Thyroid gland (tissue), 4 donors: ENCODE results near the gene NUDT1. TPM values are rescaled to one million over a fixed set of nuclear protein-coding genes. Genes with fewer than 3 reads are reported as not detected.

Source experiments
- DNase-seq, 2 donors: peaks; one replicate each; pipeline ENCODE4 v3.0.0-alpha.2; 2019
- H3K27ac ChIP-seq, 3 donors: fragments of 200-600 bp; sonication (generic); 1 replicate in 2 of 3; 2 replicates in 1 of 3; pipeline ENCODE4 v1.5.1; 2016 to 2019; ENCODE audit warnings: mild to moderate bottlenecking in 1 of 3, moderate library complexity in 1 of 3
- H3K27me3 ChIP-seq: fragments of 200-600 bp; sonication (generic); one replicate; pipeline ENCODE4 v1.5.1; 2019
- H3K36me3 ChIP-seq, 2 donors: fragments of 200-600 bp; sonication (generic); one replicate each; pipeline ENCODE4 v1.5.1; 2016 to 2019
- H3K4me1 ChIP-seq, 2 donors: fragments of 200-600 bp; sonication (generic); one replicate each; pipeline ENCODE4 v1.5.1; 2017 to 2019
- H3K4me3 ChIP-seq, 3 donors: fragments of 200-600 bp; sonication (generic); replicated peaks in 1 of 3; 1 replicate in 2 of 3; 2 replicates in 1 of 3; pipeline ENCODE4 v1.5.1; 2016; ENCODE audit warnings: mild to moderate bottlenecking in 1 of 3
- H3K9me3 ChIP-seq: fragments of 200-600 bp; sonication (generic); one replicate; pipeline ENCODE4 v1.5.1; 2017
- POLR2A ChIP-seq, 2 donors: fragments of 450-650 bp; IDR thresholded peaks; one replicate each; pipeline ENCODE4 v1.6.1; 2017; ENCODE audit warnings: antibody characterized with exemption in 2 of 2, mild to moderate bottlenecking in 2 of 2, moderate library complexity in 1 of 2
- WGBS, 2 donors: methylation state at CpG; one replicate each; pipeline ENCODE4 v1.1.5; 2017; 5-methylcytosine and 5-hydroxymethylcytosine counted together
- intact Hi-C: fragments of 100-400 bp; cut with DNase I; formaldehyde crosslinking; loops from one replicate; pipeline ENCODE4 v1.15.1; 2023
- total RNA-seq, 4 donors: library from RNA; depleted of rRNA; stranded (reverse); fragments of >200 nt; gene quantifications; one replicate each; pipeline ENCODE4 v1.2.3, GENCODE V29; 2016
- TF ChIP-seq, protein P1 (sequence below), 6 experiments: fragments of 200-600 bp in 3 of 6; fragments of 450-650 bp in 3 of 6; sonication (generic) in 3 of 6; IDR thresholded peaks; one replicate each; pipeline ENCODE4 v1.5.1; 2016 to 2019; ENCODE audit warnings: antibody characterized with exemption in 6 of 6, mild to moderate bottlenecking in 2 of 6, inconsistent platforms in 1 of 6, moderate library complexity in 1 of 6

Gene NUDT1
- total RNA-seq, 4 donors from 2014 or later: 7.0 to 11.9 (median 9.8) TPM

DNA sequence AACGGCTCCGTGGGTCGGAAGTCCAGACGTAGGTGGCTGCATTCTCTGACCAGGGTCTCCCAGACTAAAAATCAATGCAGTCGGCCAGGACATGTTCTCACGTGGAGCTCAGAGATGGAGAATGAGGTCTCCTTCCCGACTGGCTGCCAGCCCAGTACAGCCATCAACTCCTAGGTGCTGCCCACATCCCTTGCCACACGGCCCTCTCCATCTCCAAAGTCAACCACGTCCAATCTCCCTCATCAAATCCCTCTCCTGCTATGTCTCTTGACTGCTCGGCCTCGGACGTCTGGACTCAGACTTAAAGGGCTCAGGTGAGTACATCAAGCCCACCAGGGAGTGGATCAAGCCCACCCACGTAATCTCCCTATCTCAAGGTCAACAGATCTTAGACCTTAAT, 16.2 kb upstream of the NUDT1 start:
- TF ChIP-seq, protein P1, sequence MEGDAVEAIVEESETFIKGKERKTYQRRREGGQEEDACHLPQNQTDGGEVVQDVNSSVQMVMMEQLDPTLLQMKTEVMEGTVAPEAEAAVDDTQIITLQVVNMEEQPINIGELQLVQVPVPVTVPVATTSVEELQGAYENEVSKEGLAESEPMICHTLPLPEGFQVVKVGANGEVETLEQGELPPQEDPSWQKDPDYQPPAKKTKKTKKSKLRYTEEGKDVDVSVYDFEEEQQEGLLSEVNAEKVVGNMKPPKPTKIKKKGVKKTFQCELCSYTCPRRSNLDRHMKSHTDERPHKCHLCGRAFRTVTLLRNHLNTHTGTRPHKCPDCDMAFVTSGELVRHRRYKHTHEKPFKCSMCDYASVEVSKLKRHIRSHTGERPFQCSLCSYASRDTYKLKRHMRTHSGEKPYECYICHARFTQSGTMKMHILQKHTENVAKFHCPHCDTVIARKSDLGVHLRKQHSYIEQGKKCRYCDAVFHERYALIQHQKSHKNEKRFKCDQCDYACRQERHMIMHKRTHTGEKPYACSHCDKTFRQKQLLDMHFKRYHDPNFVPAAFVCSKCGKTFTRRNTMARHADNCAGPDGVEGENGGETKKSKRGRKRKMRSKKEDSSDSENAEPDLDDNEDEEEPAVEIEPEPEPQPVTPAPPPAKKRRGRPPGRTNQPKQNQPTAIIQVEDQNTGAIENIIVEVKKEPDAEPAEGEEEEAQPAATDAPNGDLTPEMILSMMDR (IDR thresholded peaks at IDR 0.05): no peak
- TF ChIP-seq POLR2A (IDR thresholded peaks at IDR 0.05): no peak
- DNase-seq: no peak
- no peak overlapping the region for H3K4me3 ChIP-seq
- H3K4me1 ChIP-seq: peaks cover 24 to 35% of the 10 kb centered on the region in 2 donors
- H3K9me3 ChIP-seq: no peaks in the 10 kb centered on the region
- H3K27ac ChIP-seq: peak overlapping the region; percentile 90 to 98 (median 95)
- H3K27me3 ChIP-seq: no peaks in the 10 kb centered on the region
- intact Hi-C loops: no loop called here
- peaks cover 5 to 8% of the 10 kb centered on the region in 2 donors for H3K36me3 ChIP-seq
- 94 to 97% methylated on average over 13 of the region's 13 CpGs for WGBS, 2 donors

DNA sequence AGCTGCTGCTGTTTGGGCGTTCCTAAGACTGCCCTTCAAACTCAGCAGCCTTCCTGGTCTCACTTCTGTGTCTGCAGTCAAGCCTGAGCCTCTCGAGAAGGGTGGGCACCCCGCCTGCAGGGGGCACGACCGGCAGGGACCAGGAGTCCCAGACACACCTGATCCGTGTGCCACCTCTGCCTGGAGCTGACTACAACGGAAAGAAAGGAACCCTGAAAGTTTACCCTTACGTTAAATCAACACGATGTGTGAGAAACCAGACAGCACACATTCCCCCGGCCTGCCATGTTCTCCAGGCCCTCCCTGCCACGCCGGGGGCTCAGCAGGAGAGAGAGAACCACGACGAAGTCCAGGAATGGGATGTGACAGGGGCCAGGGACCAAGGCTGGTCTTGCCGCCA, 14.3 kb upstream of the NUDT1 start:
- WGBS, 2 donors: 88 to 90% methylated on average over 12 to 15 of the region's 15 CpGs
- intact Hi-C loops: no loop called here
- H3K4me1 ChIP-seq: peaks cover 35 to 46% of the 10 kb centered on the region in 2 donors
- TF ChIP-seq, protein P1 (IDR thresholded peaks at IDR 0.05): no peak
- no peak for TF ChIP-seq POLR2A (IDR thresholded peaks at IDR 0.05)
- H3K9me3 ChIP-seq: no peaks in the 10 kb centered on the region
- no peaks in the 10 kb centered on the region for H3K36me3 ChIP-seq
- no peak overlapping the region for H3K4me3 ChIP-seq
- H3K27ac ChIP-seq: peak overlapping the region in 1 of 3 donors; percentile 90
- DNase-seq: no peak
- H3K27me3 ChIP-seq: no peaks in the 10 kb centered on the region

DNA sequence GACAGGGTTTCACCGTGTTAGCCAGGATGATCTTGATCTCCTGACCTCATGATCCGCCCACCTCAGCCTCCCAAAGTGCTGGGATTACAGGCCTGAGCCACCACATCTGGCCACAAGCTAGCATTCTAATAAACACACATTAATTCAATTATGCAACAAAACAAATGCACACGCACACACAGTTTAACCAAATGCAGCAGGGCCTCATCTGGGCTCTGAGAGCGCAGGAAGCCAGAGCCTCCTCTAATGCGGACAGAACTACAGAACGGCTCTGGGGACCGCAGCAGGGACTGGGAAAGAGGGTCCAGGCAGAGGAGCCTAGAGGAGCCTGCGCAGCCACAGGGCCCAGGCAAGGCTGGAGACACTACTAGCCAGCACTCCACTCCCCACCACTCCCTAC, 13.1 kb upstream of the NUDT1 start:
- TF ChIP-seq POLR2A (IDR thresholded peaks at IDR 0.05): no peak
- TF ChIP-seq, protein P1 (IDR thresholded peaks at IDR 0.05): no peak
- intact Hi-C loops: no loop called here
- H3K9me3 ChIP-seq: no peaks in the 10 kb centered on the region
- no peak overlapping the region for H3K4me3 ChIP-seq
- H3K4me1 ChIP-seq: peaks cover 36 to 45% of the 10 kb centered on the region in 2 donors
- DNase-seq: no peak
- no peak overlapping the region for H3K27ac ChIP-seq
- no peaks in the 10 kb centered on the region for H3K36me3 ChIP-seq
- WGBS, 2 donors: 87 to 91% methylated on average over 8 of the region's 8 CpGs
- H3K27me3 ChIP-seq: no peaks in the 10 kb centered on the region

DNA sequence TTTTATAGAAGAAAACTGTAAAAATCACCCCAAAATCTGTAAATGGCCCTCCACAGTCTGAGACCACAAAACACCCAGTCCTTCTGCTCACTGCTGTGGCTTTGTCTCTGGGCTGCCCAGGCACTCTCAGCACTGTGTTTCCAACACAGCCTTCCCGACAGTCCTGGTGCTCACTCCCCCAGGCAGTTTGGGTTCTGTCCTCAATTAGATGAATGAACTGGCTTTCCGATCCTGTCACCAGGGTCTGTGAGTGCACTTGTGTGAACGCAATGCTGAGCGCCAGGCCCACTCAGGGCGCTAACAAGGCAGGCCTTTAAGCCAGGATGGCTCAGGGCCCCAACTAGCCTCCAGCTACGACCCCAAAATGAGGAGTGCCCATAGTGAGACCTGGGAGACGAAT, 12.6 kb upstream of the NUDT1 start:
- no peak overlapping the region for H3K4me3 ChIP-seq
- no peaks in the 10 kb centered on the region for H3K27me3 ChIP-seq
- no peak overlapping the region for H3K27ac ChIP-seq
- H3K36me3 ChIP-seq: peaks cover 0 to 1% of the 10 kb centered on the region in 2 donors
- peaks cover 31 to 40% of the 10 kb centered on the region in 2 donors for H3K4me1 ChIP-seq
- intact Hi-C loops: no loop called here
- no peaks in the 10 kb centered on the region for H3K9me3 ChIP-seq
- DNase-seq: no peak
- 80 to 97% methylated on average over 1 to 7 of the region's 7 CpGs for WGBS, 2 donors
- TF ChIP-seq, protein P1 (IDR thresholded peaks at IDR 0.05): no peak
- TF ChIP-seq POLR2A (IDR thresholded peaks at IDR 0.05): no peak

DNA sequence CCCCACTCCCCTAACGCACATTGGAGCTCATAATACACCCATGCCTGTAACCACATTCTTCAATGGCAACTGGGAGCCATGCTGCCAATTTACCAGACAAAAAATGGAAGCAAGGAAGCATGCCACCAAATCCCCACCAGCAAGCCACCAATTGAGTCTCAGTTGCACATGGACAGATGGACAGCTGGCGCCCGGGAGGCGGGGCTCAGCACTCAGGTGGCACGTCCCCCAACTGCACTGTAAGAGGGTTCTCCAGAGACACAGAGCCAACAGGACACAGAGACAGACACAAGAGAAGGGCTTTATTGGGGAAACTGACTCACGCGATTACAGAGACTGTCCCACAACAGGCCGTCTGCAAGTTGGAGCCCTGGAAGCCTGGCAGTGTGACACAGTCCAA, 11.8 kb upstream of the NUDT1 start:
- peaks cover 27 to 33% of the 10 kb centered on the region in 2 donors for H3K4me1 ChIP-seq
- no peak overlapping the region for H3K4me3 ChIP-seq
- TF ChIP-seq POLR2A (IDR thresholded peaks at IDR 0.05): no peak
- TF ChIP-seq, protein P1 (IDR thresholded peaks at IDR 0.05): no peak
- no peak overlapping the region for H3K27ac ChIP-seq
- peaks cover 6 to 9% of the 10 kb centered on the region in 2 donors for H3K36me3 ChIP-seq
- 95% methylated on average over 8 of the region's 8 CpGs for WGBS, 2 donors
- no peaks in the 10 kb centered on the region for H3K9me3 ChIP-seq
- no peak for DNase-seq
- intact Hi-C loops: no loop called here
- no peaks in the 10 kb centered on the region for H3K27me3 ChIP-seq
